ENCODE measurements around the gene C10orf71. TPM values are rescaled to one million over a fixed set of nuclear protein-coding genes. Genes with fewer than 3 reads are reported as not detected.

C10orf71 gene
- total RNA-seq, 1 donor from 2014 or later = not detected

GRCh38 chr10:49362596-49363260 is 63.8 kb downstream of the C10orf71 start:
- Mint-ChIP-seq H3K27ac (ENCODE audit: unreplicated experiment) (peak overlapping the region; percentile 67), H3K4me3 (no peak overlapping the region), H3K36me3 (ENCODE audit: low read depth) (no peaks in the 10 kb centered on the region), H3K4me1 (peaks cover 6% of the 10 kb centered on the region), H3K9me3 (no peaks in the 10 kb centered on the region), H3K27me3 (ENCODE audit: low read depth) (no peaks in the 10 kb centered on the region)
- DNase-seq (ENCODE audit: low read depth, low spot score) = no peak
- TF ChIP-seq CTCF (conservative IDR thresholded peaks at IDR 0.05) = no peak

GRCh38 chr10:49363309-49364031 is 64.5 kb downstream of the C10orf71 start:
- no peak for TF ChIP-seq CTCF (conservative IDR thresholded peaks at IDR 0.05)
- Mint-ChIP-seq H3K27me3 (ENCODE audit: low read depth) (no peaks in the 10 kb centered on the region), H3K36me3 (ENCODE audit: low read depth) (no peaks in the 10 kb centered on the region), H3K4me1 (peaks cover 6% of the 10 kb centered on the region), H3K9me3 (no peaks in the 10 kb centered on the region), H3K4me3 (no peak overlapping the region), H3K27ac (ENCODE audit: unreplicated experiment) (no peak overlapping the region)
- DNase-seq (ENCODE audit: low read depth, low spot score) = no peak

- H3K4me1 Mint-ChIP-seq = peaks cover 6% of the 10 kb centered on the region
- no peaks in the 10 kb centered on the region for H3K9me3 Mint-ChIP-seq
- H3K4me3 Mint-ChIP-seq = no peak overlapping the region
- no peak for TF ChIP-seq CTCF (conservative IDR thresholded peaks at IDR 0.05)
- no peak for DNase-seq (ENCODE audit: low read depth, low spot score)
- H3K27ac Mint-ChIP-seq (ENCODE audit: unreplicated experiment) = no peak overlapping the region
- H3K36me3 Mint-ChIP-seq (ENCODE audit: low read depth) = no peaks in the 10 kb centered on the region
- H3K27me3 Mint-ChIP-seq (ENCODE audit: low read depth) = no peaks in the 10 kb centered on the region
Observed at GRCh38 chr10:49364051-49364450, 65.1 kb downstream of the C10orf71 start.

GRCh38 chr10:49364747-49365146 is 65.8 kb downstream of the C10orf71 start:
- TF ChIP-seq CTCF (conservative IDR thresholded peaks at IDR 0.05) = no peak
- Mint-ChIP-seq H3K9me3 (no peaks in the 10 kb centered on the region), H3K4me1 (peaks cover 5% of the 10 kb centered on the region), H3K36me3 (ENCODE audit: low read depth) (no peaks in the 10 kb centered on the region), H3K4me3 (no peak overlapping the region), H3K27ac (ENCODE audit: unreplicated experiment) (no peak overlapping the region), H3K27me3 (ENCODE audit: low read depth) (peaks cover 3% of the 10 kb centered on the region)
- no peak for DNase-seq (ENCODE audit: low read depth, low spot score)

- Mint-ChIP-seq H3K4me1 (no peaks in the 10 kb centered on the region), H3K36me3 (ENCODE audit: low read depth) (no peaks in the 10 kb centered on the region), H3K27me3 (ENCODE audit: low read depth) (peaks cover 3% of the 10 kb centered on the region), H3K27ac (ENCODE audit: unreplicated experiment) (peak overlapping the region; percentile 27), H3K9me3 (no peaks in the 10 kb centered on the region), H3K4me3 (no peak overlapping the region)
- TF ChIP-seq CTCF (conservative IDR thresholded peaks at IDR 0.05) = no peak
- no peak for DNase-seq (ENCODE audit: low read depth, low spot score)
Observed at GRCh38 chr10:49365275-49365674, 66.3 kb downstream of the C10orf71 start.
